Measurements from ENCODE around the gene ARFRP1. TPM values are rescaled to one million over a fixed set of nuclear protein-coding genes. Genes with fewer than 3 reads are reported as not detected.
A peak's percentile ranks its signal among the peaks of the same experiment; 100 is the strongest.
"Not testable (repeated sequence)": the region's sequence is repeated elsewhere in the genome, so short reads cannot be mapped to it uniquely, and the experiment has no call there.

Gene ARFRP1
- total RNA-seq, 1 donor from 2014 or later: 49.4 TPM

GRCh38 chr20:63678071-63678470 lies 29.7 kb downstream of the ARFRP1 start:
- Histone ChIP-seq H3K4me1 (peaks cover 13% of the 10 kb centered on the region), H3K9me3 (no peaks in the 10 kb centered on the region), H3K27ac (no peak overlapping the region), H3K36me3 (peaks cover 23% of the 10 kb centered on the region), H3K27me3 (no peaks in the 10 kb centered on the region), H3K4me3 (no peak overlapping the region)
- no peak for ATAC-seq
- no peak for TF ChIP-seq CTCF (IDR thresholded peaks at IDR 0.05)
- no peak for DNase-seq
- intact Hi-C loops (cut with DNase I): no loop called here

- ATAC-seq (no peak), DNase-seq (no peak)
- H3K9me3 ChIP-seq: no peaks in the 10 kb centered on the region
- no peaks in the 10 kb centered on the region for H3K27me3 ChIP-seq
- H3K4me3 ChIP-seq: no peak overlapping the region
- intact Hi-C loops (cut with DNase I): no loop called here
- H3K27ac ChIP-seq: no peak overlapping the region
- no peaks in the 10 kb centered on the region for H3K4me1 ChIP-seq
- H3K36me3 ChIP-seq: peaks cover 28% of the 10 kb centered on the region
- no peak for TF ChIP-seq CTCF (IDR thresholded peaks at IDR 0.05)
Observed at GRCh38 chr20:63675681-63676368, 32.0 kb downstream of the ARFRP1 start.

- H3K27me3 ChIP-seq: no peaks in the 10 kb centered on the region
- peaks cover 31% of the 10 kb centered on the region for H3K36me3 ChIP-seq
- H3K4me1 ChIP-seq: no peaks in the 10 kb centered on the region
- TF ChIP-seq CTCF (IDR thresholded peaks at IDR 0.05): no peak
- no peak for DNase-seq
- no peak overlapping the region for H3K27ac ChIP-seq
- H3K4me3 ChIP-seq: no peak overlapping the region
- no peaks in the 10 kb centered on the region for H3K9me3 ChIP-seq
- peak; percentile 22 for ATAC-seq
- intact Hi-C loops (cut with DNase I): no loop called here
Observed at GRCh38 chr20:63673951-63674350, 33.8 kb downstream of the ARFRP1 start.

- ATAC-seq (no peak), DNase-seq (no peak)
- TF ChIP-seq CTCF (IDR thresholded peaks at IDR 0.05): no peak
- Histone ChIP-seq H3K9me3 (no peaks in the 10 kb centered on the region), H3K4me1 (no peaks in the 10 kb centered on the region), H3K27ac (no peak overlapping the region), H3K36me3 (peaks cover 39% of the 10 kb centered on the region), H3K27me3 (no peaks in the 10 kb centered on the region), H3K4me3 (no peak overlapping the region)
- intact Hi-C loops (cut with DNase I): no loop called here
Observed at GRCh38 chr20:63672666-63673065, 35.1 kb downstream of the ARFRP1 start.

- H3K27me3 ChIP-seq; DNase-seq; H3K4me1 ChIP-seq; H3K4me3 ChIP-seq; H3K27ac ChIP-seq; intact Hi-C loops (cut with DNase I); ATAC-seq; H3K9me3 ChIP-seq: not testable (repeated sequence)
- peaks cover 44% of the 10 kb centered on the region for H3K36me3 ChIP-seq
Observed at GRCh38 chr20:63671695-63672094, 36.1 kb downstream of the ARFRP1 start.

- Histone ChIP-seq H3K9me3 (no peaks in the 10 kb centered on the region), H3K27ac (no peak overlapping the region), H3K4me3 (no peak overlapping the region), H3K36me3 (peaks cover 30% of the 10 kb centered on the region), H3K27me3 (no peaks in the 10 kb centered on the region), H3K4me1 (no peaks in the 10 kb centered on the region)
- no peak for TF ChIP-seq CTCF (IDR thresholded peaks at IDR 0.05)
- ATAC-seq: no peak
- intact Hi-C loops (cut with DNase I): no loop called here
- no peak for DNase-seq
Observed at GRCh38 chr20:63668351-63668750, 39.4 kb downstream of the ARFRP1 start.

All from upper lobe of right lung (tissue), 1 donor.